Activated T-cell treated with anti-CD3 and anti-CD28 coated beads for 48 hours (primary cell): Measurements from ENCODE around the gene KCNIP3.

Experiments
- DNase-seq: peaks from one replicate; pipeline ENCODE4 v3.0.0-alpha.2; 2020; ENCODE audit warnings: low read depth

The KCNIP3 gene

GRCh38 chr2:95328358-95329125, 31.4 kb downstream of the KCNIP3 start:
- no peak for DNase-seq

- DNase-seq: no peak
These were observed 32.3 kb downstream of the KCNIP3 start for GRCh38 chr2:95329401-95329800.

- no peak for DNase-seq
These were observed 33.0 kb downstream of the KCNIP3 start for GRCh38 chr2:95329891-95330793.

GRCh38 chr2:95330794-95331338, 33.7 kb downstream of the KCNIP3 start:
- DNase-seq: no peak

- DNase-seq: no peak
These were observed 34.5 kb downstream of the KCNIP3 start for GRCh38 chr2:95331606-95332005.

- DNase-seq: no peak
These were observed 34.9 kb downstream of the KCNIP3 start for GRCh38 chr2:95332036-95332435.

GRCh38 chr2:95333056-95333455, 35.9 kb downstream of the KCNIP3 start:
- DNase-seq: no peak

GRCh38 chr2:95333888-95334338, 36.8 kb downstream of the KCNIP3 start:
- DNase-seq: no peak

- DNase-seq: no peak
These were observed 37.9 kb downstream of the KCNIP3 start for GRCh38 chr2:95334916-95335641.

GRCh38 chr2:95336406-95336805, 39.3 kb downstream of the KCNIP3 start:
- DNase-seq: no peak

- DNase-seq: no peak
These were observed 40.7 kb downstream of the KCNIP3 start for GRCh38 chr2:95337829-95338228.

- DNase-seq: no peak
These were observed 45.6 kb downstream of the KCNIP3 start for GRCh38 chr2:95342556-95343320.

- no peak for DNase-seq
These were observed 46.5 kb downstream of the KCNIP3 start for GRCh38 chr2:95343429-95344214.

GRCh38 chr2:95344215-95344583, 47.1 kb downstream of the KCNIP3 start:
- DNase-seq: no peak

GRCh38 chr2:95344656-95345055, 47.5 kb downstream of the KCNIP3 start:
- no peak for DNase-seq

GRCh38 chr2:95345081-95345562, 48.0 kb downstream of the KCNIP3 start:
- DNase-seq: no peak

GRCh38 chr2:95345563-95346230, 48.5 kb downstream of the KCNIP3 start:
- DNase-seq: peak; percentile 75

GRCh38 chr2:95346231-95346737, 49.1 kb downstream of the KCNIP3 start:
- no peak for DNase-seq
